Astrocyte of the spinal cord (primary cell): ENCODE measurements around the gene DYRK1A.

Source experiments
- DNase-seq: peaks from one replicate; pipeline ENCODE4 v3.0.0; 2011; ENCODE audit warnings: low read depth, low spot score
- H3K4me3 ChIP-seq: 2 replicates; pipeline ENCODE4 v1.5.1; 2011; ENCODE audit warnings: low read depth, mild to moderate bottlenecking, low read length, moderate library complexity
- in situ Hi-C: cut with HindIII; loops from 2 replicates; pipeline ENCODE4 v1.10.0; 2017; ENCODE audit warnings: low sequenced_read_pairs
- TF ChIP-seq, protein P1 (sequence below): IDR thresholded peaks from 2 replicates; pipeline ENCODE4 v1.5.1; 2012; ENCODE audit warnings: low read depth, mild to moderate bottlenecking, low read length, inconsistent platforms

Gene DYRK1A

DNA sequence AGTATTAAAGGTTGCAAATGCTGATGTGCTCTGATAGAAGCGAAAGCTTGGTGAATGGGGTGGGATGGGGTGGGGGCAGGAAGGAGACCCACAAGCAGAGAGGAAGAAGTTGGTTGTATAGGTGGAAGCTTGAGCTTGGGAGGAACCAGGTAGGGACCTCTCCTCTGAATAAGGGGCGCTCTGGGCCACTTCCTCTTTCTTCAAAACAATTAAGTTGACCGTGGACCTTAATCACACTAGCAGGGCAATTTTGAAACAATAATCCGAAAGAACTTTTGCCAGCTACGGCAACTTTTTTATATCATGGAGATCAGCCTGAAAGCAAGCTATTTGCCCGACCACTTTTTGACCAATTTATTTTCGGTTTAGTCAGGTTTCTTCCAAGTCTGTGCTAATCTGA lies 1.9 kb upstream of the DYRK1A start:
- TF ChIP-seq, protein P1, sequence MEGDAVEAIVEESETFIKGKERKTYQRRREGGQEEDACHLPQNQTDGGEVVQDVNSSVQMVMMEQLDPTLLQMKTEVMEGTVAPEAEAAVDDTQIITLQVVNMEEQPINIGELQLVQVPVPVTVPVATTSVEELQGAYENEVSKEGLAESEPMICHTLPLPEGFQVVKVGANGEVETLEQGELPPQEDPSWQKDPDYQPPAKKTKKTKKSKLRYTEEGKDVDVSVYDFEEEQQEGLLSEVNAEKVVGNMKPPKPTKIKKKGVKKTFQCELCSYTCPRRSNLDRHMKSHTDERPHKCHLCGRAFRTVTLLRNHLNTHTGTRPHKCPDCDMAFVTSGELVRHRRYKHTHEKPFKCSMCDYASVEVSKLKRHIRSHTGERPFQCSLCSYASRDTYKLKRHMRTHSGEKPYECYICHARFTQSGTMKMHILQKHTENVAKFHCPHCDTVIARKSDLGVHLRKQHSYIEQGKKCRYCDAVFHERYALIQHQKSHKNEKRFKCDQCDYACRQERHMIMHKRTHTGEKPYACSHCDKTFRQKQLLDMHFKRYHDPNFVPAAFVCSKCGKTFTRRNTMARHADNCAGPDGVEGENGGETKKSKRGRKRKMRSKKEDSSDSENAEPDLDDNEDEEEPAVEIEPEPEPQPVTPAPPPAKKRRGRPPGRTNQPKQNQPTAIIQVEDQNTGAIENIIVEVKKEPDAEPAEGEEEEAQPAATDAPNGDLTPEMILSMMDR = no peak
- no peak for DNase-seq
- H3K4me3 ChIP-seq = no peak overlapping the region
- in situ Hi-C loops = no loop called here

DNA sequence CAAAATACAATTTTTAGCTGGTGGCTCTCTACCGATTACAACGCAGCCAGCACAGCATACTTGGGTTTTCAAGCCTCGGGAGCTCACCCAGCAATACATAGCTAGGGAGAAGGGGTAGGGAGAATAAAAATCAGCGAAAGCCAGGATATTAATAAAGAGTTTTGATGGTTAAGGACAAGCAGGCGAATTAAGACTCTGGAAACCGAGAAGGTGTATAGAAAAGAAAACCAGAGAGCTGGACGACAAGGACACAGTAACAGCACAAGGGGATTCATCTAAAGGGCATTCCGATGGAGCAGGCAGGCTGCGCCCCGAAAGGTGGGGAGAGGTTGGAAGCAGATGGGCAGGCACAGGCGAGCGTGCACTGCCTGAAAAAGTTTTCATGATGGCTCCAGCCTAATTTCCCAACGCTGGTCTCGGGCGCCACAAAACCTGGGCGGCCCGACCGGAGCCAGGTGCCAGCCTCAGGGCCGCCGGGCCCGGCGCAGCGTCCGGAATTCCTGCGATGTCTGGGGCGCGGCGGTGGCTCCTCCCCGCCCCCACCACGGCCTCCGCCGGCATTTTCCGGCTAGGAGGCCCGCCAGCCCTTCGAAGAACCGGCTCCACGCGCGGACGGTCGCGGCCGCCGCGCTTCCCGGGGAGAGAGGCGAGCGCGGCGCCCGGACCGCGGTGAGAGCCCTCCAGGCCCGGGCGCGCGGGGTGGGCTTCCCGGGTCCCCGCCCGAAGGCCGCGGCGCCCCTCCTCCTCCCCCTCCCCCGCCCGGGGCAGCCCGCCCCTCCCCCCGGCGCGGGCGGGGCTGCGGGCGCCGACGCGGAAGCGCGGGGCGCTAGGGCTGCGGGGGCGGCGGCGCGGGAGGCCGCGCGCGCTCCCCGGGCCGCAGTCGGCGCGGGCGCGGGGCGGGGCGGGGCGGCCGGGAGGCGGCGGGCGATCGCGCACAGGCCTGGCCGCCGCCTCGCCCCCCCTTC lies 774 bp upstream of the DYRK1A start:
- peak; percentile 69 for DNase-seq
- in situ Hi-C loops = no loop called here
- TF ChIP-seq, protein P1 = no peak

DNA sequence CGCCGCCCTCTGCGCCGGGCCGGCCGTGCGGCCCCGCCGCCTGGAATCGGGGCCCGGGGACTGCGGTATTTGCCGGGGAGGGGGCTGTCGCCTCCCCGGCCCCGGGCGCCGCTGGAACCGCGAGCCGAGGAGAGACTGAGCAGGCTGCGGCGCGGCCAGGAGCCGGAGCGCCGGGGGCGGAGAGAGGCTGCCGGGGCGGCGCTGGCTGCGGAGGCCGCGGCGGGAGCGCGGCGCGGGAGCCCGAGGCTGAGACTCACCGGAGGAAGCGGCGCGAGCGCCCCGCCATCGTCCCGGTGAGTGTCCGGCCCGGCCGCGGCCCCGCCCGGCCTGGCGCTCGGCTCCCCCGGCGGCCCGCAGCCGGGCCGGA lies 746 bp downstream of the DYRK1A start:
- TF ChIP-seq, protein P1 = no peak
- in situ Hi-C loops = no loop called here
- peak overlapping the region; percentile 56 for H3K4me3 ChIP-seq
- no peak for DNase-seq

More for the DNA sequence above, 774 bp upstream of the DYRK1A start:
- peak overlapping the region; percentile 73 for H3K4me3 ChIP-seq

DNA sequence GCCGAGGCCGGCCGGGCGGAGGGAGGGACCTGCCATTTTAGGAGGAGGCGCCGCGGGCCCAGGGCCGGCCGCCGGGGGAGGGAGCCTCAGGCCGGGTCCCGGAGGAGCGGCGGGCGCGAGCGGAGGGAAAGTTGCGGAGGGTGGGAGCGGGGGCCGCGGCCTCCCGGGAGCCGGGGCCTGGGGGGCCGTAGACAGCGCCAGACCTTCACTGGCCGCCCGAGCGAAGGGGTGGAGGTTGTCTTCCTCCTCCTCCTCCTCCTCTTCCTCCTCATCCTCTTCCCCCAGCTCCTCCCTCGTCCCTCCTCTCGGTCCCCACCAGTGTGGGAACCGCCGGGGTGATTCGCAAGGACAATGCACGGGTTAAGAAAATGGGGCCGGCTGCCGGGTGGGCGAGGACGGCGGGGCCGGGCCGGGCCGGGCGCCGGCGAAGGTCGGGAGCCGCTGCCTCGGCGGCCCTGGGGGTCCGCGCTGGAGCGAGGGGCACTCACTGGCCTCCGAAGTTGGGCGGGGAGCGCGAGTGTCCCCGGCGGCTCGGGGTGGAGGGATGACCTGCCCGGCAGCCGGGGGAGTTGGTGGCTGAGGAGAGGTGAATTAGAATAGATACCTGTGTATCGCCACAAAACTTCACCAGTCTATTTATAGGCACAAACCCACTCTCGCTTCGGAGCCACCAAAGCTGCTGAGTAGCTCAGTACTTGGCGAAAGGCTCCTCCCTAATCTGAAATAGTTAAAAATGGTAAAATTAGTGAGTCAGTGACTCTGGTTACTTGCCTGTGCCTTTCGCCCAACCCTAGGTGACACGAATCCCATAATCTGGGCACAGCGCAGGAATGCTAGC lies 1.3 kb downstream of the DYRK1A start:
- in situ Hi-C loops = no loop called here
- H3K4me3 ChIP-seq = peak overlapping the region; percentile 56
- TF ChIP-seq, protein P1 = no peak
- DNase-seq = peak; percentile 37

DNA sequence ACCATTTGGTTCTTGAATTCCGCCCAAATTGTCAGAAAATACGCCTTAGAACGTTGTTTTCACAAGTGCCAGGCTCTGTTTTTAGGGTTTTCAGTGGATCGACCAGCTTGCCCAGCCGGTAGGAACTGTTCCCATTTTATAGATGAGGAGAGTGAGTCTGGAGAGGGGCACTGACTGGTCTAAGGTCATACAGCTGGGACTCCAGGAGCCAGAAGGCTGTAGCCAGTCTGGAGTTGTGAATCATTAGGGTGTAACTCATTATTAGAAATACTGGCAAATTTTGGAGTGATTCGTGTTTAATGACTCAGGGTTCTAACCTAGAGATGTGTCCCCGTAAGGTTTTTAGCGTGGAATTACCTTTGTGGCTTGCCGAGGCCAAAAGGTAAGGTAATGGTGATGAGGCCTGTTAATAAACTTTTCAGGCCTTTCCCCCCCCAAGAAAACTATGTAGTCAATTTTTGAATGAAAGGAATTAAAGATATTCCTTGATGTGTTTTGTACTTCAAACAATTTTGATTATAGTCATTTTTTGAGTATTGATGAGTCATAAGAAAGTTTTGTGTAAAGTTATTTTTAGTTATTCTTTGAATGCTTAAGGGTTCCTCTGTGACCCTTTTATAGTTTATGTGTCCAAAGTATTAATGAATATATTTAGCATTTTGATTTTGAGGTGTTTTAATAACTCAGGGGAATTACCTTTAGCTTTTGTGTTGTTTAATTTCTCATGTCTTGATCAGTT lies 2.1 kb downstream of the DYRK1A start:
- in situ Hi-C loops = no loop called here
- DNase-seq = no peak
- TF ChIP-seq, protein P1 = no peak
- H3K4me3 ChIP-seq = peak overlapping the region; percentile 56

DNA sequence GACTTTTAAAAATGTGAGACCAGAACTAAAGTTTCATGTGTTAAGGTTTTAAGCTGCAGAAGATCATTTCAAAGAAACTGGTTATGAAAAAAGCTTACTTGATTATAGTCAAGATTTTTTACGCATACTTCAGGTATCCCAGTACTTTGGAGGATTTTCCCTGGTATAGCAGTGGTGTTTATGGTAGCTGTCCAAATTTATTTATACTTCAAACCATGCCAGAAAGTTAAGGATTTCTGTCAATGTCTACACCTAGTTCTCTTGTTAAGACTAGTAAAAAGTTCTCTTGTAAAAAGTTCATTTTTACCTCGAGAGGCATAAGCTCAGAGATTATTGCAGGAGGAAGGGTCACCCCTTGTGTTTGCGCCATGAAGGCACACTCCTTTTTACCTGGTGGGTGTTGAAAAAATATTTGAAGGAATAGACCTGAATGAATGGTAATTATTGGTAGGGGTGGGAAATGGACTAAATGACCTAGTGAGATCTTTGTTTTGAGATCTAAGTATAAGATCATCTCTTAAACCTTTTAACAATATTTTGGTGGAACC lies 2.8 kb downstream of the DYRK1A start:
- TF ChIP-seq, protein P1 = no peak
- DNase-seq = no peak
- in situ Hi-C loops = no loop called here
- no peak overlapping the region for H3K4me3 ChIP-seq
